Measurements from ENCODE around the gene RASEF.

RASEF gene

GRCh38 chr9:83013867-83014605 lies 48.9 kb downstream of the RASEF start:
- H3K27me3 ChIP-seq, result no peaks in the 10 kb centered on the region
- TF ChIP-seq, protein P1, sequence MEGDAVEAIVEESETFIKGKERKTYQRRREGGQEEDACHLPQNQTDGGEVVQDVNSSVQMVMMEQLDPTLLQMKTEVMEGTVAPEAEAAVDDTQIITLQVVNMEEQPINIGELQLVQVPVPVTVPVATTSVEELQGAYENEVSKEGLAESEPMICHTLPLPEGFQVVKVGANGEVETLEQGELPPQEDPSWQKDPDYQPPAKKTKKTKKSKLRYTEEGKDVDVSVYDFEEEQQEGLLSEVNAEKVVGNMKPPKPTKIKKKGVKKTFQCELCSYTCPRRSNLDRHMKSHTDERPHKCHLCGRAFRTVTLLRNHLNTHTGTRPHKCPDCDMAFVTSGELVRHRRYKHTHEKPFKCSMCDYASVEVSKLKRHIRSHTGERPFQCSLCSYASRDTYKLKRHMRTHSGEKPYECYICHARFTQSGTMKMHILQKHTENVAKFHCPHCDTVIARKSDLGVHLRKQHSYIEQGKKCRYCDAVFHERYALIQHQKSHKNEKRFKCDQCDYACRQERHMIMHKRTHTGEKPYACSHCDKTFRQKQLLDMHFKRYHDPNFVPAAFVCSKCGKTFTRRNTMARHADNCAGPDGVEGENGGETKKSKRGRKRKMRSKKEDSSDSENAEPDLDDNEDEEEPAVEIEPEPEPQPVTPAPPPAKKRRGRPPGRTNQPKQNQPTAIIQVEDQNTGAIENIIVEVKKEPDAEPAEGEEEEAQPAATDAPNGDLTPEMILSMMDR (IDR thresholded peaks at IDR 0.05; ENCODE audit: low read depth, low read length), result no peak
- H3K4me1 ChIP-seq, result no peaks in the 10 kb centered on the region
- H3K4me3 ChIP-seq (ENCODE audit: low read depth, low read length), result no peak overlapping the region
- no peak for DNase-seq
- H3K36me3 ChIP-seq, result no peaks in the 10 kb centered on the region
- no peaks in the 10 kb centered on the region for H3K9me3 ChIP-seq

DNA sequence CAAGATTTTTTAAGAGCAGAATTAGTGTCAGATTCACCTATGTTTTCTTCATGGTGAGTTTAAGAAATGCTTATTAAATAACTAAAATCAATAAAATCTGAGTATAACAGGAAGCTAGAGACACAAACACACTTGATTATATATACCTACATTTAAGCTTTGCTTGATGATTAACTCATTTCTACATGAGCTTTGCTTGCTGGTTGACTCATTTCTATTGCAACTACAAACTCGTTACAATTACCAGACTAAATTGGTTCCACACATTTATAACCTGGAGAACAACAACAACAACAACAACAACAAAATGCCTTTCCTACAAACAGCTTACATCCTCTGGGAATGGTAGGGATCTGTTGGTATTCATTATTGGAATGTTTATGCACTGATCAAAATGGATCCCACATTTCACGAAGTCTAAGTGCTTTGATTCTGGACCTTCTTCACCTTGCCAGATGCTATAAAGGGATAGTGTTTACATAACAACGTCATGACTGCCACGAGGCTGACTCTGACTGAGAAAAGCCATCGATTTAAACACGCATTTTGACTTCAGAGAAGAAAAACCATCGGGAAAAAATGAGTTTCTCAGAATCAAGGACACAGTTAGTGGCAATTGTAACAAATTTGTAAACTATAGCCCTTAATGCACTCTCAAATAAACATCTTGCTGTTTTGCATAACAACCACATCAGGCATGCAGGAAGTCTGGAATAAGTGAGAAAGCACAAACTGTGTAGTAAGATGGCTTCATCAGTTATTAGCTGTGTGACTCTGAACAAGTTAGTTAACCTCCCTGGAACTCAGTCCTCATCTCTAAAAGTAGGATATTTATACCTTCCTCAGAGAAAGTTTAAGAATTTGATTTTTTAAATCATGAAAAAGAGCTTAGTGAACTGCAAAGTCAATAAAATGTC lies 49.8 kb downstream of the RASEF start:
- Histone ChIP-seq H3K9me3 (no peaks in the 10 kb centered on the region), H3K4me3 (ENCODE audit: low read depth, low read length) (no peak overlapping the region), H3K36me3 (no peaks in the 10 kb centered on the region), H3K27me3 (no peaks in the 10 kb centered on the region), H3K4me1 (no peaks in the 10 kb centered on the region)
- TF ChIP-seq, protein P1 (IDR thresholded peaks at IDR 0.05; ENCODE audit: low read depth, low read length), result no peak
- no peak for DNase-seq

- TF ChIP-seq, protein P1 (IDR thresholded peaks at IDR 0.05; ENCODE audit: low read depth, low read length), result no peak
- Histone ChIP-seq H3K36me3 (no peaks in the 10 kb centered on the region), H3K27me3 (no peaks in the 10 kb centered on the region), H3K4me3 (ENCODE audit: low read depth, low read length) (no peak overlapping the region), H3K9me3 (no peaks in the 10 kb centered on the region), H3K4me1 (no peaks in the 10 kb centered on the region)
- DNase-seq, result no peak
Measured at GRCh38 chr9:83012168-83012921, 50.6 kb downstream of the RASEF start.

DNA sequence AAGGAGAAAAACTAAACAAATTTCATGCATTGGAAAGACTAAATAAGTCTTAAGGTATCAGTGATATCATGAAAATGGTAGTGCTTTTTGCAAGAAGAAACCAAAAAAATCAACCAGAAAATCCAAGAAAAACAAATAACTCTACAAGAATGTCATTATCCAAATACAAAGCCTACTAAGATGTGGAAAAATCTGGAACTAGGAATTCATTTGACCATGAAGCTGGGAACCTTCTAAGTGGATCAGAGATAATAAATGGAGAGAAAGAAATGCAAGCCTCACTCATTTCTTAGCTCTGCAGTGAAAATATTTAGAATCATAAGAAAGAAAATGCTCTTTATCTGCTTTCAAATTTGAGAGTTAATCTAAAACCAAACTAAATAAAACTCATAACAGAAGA lies 51.3 kb downstream of the RASEF start:
- no peaks in the 10 kb centered on the region for H3K4me1 ChIP-seq
- TF ChIP-seq, protein P1 (IDR thresholded peaks at IDR 0.05; ENCODE audit: low read depth, low read length), result no peak
- no peaks in the 10 kb centered on the region for H3K9me3 ChIP-seq
- no peak overlapping the region for H3K4me3 ChIP-seq (ENCODE audit: low read depth, low read length)
- no peaks in the 10 kb centered on the region for H3K36me3 ChIP-seq
- no peaks in the 10 kb centered on the region for H3K27me3 ChIP-seq
- no peak for DNase-seq

GRCh38 chr9:83007521-83008300 lies 55.2 kb downstream of the RASEF start:
- Histone ChIP-seq H3K36me3 (no peaks in the 10 kb centered on the region), H3K27me3 (no peaks in the 10 kb centered on the region), H3K4me3 (ENCODE audit: low read depth, low read length) (no peak overlapping the region), H3K9me3 (no peaks in the 10 kb centered on the region), H3K4me1 (no peaks in the 10 kb centered on the region)
- TF ChIP-seq, protein P1 (IDR thresholded peaks at IDR 0.05; ENCODE audit: low read depth, low read length), result no peak
- no peak for DNase-seq
